Hematopoietic multipotent progenitor cell treated with erythropoietin and hydrocortisone succinate and interleukin-3 and kit ligand, for 8 days (in vitro differentiated cells): ENCODE results near the gene CNTN2.

Experiments
- DNase-seq: peaks from one replicate; pipeline ENCODE4 v3.0.0-alpha.2; 2015

CNTN2 gene

DNA sequence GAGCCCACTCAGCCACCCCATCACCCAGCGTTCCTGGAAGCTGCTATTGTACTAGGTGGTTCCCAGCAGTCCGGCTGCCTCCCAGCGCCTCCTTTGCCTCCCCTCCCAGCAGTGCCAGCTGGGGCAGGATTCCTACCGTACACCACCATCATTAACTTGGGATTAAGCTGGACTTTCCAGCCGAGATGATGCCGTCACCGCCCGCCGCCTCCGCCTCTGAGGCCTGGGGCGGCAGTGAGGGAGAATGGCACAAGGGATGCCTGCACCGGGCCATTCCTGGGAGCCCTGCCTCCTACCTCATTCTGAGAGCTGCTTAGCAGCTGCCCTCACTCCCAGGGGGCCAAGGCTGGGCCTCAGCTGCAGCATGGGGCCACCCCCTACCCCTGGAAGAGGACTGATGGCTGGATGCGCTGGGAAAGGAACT, 13.2 kb downstream of the CNTN2 start:
- no peak for DNase-seq

DNA sequence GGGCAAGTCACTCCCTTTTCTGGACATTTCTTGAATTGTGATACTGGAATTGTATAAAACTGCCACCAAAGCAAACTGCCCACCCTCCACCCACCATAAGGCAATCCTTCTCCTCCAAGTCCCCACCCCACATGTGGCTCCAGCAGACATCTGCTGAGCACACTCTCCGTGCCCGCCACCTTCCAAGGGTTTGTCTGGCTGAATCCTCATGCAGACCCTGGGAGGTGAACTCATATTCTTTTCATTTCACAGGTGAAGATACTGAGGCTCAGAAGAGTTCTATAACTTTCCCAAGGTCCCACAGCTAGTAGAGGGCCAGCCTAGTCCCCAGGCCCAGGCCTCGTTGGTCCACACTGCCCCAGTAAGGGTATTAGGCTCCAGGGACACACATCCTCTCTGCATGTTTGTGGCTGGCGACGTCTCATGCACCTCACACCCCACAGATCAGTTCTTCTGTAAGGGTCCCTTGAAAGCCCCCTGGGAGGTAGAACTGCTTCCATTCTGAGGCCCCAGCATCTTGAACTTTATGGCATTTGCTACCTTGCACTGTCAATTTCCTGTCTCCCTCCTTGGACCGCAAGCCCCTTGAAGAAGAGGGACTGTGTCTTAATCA, 14.1 kb downstream of the CNTN2 start:
- no peak for DNase-seq

DNA sequence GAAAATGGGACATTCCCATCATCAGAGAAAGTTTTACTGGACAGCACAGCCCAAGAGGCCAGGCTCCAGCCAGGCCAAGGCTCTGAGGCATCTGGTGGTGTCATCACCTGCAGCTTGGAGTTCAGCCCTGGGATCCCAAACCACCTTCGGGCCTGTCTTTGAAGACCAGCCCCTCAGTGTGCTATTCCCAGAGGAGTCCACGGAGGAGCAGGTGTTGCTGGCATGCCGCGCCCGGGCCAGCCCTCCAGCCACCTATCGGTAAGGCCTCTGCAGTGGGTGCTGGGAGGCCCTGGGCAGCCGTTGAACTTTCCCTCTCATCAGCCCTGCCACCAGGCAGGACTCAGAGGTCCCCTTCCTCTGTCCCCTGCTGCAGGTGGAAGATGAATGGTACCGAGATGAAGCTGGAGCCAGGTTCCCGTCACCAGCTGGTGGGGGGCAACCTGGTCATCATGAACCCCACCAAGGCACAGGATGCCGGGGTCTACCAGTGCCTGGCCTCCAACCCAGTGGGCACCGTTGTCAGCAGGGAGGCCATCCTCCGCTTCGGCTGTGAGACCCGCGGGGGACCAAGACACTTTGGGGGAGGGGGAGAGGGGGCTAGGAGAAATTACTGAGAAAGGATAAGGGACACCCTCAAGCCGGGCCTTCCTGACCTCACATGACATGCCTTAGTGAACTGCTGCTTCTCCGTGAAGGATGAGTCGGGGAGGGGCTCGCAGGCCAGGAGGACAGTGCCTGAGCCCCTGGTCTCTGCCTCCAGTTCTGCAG, 15.0 kb downstream of the CNTN2 start:
- no peak for DNase-seq

DNA sequence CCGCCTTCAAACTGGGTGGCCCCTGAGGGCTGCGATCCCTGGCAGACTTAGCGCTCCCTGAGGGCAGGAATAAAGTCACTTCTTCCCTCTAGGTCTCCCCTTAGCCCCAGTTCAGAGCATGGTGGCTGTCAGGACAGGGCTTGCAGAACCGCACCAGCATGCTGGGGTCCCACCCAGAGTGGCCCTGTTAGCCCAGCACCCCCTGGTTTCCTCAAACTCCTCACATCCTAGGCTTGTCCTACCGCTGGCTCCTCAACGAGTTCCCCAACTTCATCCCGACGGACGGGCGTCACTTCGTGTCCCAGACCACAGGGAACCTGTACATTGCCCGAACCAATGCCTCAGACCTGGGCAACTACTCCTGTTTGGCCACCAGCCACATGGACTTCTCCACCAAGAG, 15.8 kb downstream of the CNTN2 start:
- DNase-seq = no peak

DNA sequence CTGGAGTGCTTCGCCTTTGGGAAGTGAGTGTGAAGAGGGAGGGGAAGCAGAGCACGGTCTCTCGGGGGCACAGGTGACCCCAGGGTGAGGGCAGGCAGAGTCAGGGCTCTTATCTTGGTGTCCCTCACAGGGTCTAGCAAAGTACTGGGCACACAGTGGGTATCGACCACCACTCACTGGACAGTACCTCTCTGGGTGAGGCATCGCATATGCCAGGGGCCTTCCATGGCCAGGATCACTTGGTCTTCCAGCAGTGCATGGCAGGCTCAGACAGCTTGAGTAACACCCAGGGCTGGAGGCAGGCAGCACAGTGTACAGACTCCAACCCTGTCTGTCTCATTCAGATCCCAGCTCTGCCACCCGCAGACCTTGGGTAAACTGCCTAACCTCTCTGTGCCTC, 16.6 kb downstream of the CNTN2 start:
- no peak for DNase-seq

DNA sequence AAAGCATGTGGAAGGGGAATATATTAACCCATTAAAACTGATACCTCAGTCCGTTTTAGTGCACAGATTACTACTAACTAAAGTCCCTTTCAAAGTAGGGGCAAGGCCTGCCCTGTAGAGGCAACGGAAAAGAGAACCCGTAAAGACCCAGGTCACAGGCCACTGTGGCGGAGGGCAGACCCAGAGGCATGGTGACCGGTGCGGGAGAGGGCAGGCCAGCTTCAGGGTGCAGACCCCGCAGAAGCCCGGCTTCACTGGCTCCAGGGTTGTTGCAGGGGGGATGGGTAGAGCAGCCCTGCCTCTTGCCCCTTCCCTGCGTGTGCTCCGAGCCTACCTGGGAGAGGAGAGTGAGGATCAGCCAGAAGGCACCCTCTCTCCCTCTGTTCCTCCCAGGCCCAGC, 17.7 kb downstream of the CNTN2 start:
- no peak for DNase-seq

DNA sequence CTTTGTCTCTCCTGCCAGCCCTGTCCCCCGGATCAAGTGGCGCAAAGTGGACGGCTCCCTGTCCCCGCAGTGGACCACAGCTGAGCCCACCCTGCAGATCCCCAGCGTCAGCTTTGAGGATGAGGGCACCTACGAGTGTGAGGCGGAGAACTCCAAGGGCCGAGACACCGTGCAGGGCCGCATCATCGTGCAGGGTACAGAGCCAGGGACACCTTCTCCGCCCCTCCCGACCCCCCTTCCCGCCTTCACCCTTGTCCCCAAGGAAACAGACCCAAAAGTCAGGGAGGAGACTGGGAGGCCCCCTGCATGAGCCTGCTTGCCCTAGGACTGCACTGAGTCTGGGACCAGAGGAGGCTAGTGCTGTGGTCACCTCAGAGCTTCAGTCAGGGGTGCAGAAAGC, 18.2 kb downstream of the CNTN2 start:
- no peak for DNase-seq

DNA sequence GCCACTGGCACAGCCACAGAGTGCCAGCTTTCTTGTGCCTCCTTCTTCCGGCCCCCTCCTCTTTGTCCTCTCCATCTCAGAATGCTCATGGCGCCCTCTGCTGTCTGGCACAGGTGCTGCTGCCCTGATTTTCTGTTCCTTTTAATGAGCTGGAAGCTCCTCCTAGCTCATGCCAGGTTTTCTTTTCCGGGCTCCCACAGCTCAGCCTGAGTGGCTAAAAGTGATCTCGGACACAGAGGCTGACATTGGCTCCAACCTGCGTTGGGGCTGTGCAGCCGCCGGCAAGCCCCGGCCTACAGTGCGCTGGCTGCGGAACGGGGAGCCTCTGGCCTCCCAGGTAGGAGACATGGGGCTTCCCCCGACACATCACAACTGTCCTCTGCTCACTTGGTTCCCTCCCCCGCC, 18.7 kb downstream of the CNTN2 start:
- peak; percentile 71 for DNase-seq

DNA sequence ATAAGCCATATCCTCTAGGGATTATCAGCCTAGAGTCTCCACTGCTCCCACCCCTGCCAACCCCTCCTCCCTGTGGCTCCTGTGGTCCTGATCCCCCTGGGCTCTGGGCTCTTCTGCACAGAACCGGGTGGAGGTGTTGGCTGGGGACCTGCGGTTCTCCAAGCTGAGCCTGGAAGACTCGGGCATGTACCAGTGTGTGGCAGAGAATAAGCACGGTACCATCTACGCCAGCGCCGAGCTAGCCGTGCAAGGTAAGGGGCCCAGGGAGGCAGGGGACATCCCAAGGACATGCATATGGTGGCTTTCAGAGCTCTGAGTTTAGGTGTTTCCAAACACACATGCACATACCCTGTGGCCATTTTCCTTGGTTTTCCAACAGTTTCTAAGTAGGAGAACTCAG, 19.3 kb downstream of the CNTN2 start:
- no peak for DNase-seq

DNA sequence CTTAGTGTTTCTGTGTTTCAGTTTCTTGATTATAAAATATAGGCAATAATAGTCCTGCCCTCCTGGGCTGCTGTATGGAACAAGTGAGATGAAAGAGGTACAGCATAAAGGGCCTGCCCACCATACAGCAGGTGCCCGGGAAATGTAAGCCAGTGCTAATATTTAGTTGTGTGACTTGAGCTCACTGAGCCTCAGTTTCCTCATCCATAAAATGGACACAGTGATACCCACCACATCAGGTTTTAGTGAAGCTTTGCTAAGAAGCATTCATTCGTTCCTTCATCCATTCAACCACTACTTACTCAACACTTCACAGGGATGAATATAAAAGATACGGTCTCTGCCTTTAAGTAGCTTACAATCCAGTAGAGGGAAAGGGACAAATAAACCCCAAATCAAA, 19.9 kb downstream of the CNTN2 start:
- DNase-seq = no peak

DNA sequence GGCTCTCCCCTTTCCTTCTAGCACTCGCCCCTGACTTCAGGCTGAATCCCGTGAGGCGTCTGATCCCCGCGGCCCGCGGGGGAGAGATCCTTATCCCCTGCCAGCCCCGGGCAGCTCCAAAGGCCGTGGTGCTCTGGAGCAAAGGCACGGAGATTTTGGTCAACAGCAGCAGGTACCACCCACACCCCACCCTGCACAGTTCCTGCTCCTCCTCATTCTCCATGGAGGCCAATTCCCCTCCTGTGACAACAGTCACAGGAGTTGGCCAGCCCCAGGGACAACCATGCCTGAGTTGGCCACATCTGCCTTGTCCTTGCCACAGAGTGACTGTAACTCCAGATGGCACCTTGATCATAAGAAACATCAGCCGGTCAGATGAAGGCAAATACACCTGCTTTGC, 21.3 kb downstream of the CNTN2 start:
- no peak for DNase-seq

DNA sequence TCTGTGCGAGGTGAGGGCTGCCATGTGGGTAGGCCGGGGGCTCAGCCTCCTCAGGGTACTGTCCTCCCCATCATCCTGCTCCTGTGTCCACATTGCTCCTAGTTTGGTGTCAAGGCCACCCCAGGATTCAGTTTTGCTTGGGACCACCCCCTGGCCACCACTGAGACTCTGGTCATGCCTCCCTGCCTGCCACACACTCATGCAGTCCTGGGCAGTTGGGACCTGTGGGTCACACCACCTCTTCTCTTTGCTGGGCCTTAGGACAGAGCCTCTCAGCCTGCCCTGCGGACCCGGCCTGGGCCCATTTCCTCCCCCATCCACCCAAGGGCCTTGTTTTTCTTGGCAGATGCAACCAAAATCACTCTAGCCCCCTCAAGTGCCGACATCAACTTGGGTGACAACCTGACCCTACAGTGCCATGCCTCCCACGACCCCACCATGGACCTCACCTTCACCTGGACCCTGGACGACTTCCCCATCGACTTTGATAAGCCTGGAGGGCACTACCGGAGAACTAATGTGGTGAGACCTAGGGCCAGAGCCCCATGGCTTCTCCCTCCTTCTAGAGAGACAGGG, 21.8 kb downstream of the CNTN2 start:
- no peak for DNase-seq

DNA sequence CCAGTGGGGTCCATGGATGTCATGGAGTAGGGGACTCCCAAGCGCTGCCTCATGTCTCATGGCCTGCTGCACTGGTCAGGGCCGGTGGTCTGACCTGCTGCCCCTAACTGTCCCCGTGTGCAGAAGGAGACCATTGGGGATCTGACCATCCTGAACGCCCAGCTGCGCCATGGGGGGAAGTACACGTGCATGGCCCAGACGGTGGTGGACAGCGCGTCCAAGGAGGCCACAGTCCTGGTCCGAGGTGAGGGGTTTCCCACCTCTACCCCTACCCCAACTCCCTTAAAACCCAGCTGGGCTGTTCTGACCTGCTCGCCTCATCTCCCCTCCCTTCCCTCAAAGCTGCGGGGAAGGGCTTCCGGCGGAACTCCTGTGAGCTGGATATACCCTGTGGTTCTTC, 22.7 kb downstream of the CNTN2 start:
- no peak for DNase-seq

DNA sequence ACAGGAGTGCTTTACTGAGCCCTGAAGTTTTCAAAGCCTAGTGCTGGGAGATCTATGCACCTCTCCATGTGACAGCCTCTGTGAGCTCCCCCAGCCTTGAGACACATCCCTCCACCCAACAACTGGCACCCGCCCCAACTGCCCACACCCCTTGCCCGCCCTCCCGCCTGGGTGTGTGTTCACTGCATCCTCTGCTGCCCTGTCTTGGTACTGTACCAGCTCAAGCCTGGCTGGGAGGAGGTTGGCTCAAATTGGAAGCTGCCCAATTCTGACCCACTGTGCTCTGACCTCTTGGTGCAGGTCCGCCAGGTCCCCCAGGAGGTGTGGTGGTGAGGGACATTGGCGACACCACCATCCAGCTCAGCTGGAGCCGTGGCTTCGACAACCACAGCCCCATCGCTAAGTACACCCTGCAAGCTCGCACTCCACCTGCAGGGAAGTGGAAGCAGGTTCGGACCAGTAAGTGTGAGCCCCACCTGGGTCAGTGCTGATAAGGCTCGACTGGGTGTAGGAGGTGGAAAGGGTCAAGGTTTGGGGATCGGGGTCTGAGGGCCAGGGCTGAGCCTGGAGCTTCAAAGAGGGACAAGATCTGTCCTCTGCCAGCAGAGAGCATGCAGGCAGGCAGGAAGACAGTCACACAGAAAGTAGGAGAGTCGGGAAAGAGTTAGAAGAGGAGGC, 23.3 kb downstream of the CNTN2 start:
- peak; percentile 61 for DNase-seq

DNA sequence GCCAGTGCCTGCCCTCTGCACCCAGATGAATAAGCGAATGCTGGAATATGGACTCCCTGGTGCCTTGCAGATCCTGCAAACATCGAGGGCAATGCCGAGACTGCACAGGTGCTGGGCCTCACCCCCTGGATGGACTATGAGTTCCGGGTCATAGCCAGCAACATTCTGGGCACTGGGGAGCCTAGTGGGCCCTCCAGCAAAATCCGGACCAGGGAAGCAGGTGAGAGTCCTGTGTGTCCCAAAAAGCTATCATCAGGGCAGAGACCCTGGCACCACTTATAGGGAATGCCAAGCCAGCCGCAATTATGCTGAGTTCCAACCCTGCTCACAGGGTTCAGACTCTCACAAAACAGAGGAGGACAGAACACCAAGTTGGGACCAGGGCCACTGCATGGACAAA, 24.0 kb downstream of the CNTN2 start:
- no peak for DNase-seq

DNA sequence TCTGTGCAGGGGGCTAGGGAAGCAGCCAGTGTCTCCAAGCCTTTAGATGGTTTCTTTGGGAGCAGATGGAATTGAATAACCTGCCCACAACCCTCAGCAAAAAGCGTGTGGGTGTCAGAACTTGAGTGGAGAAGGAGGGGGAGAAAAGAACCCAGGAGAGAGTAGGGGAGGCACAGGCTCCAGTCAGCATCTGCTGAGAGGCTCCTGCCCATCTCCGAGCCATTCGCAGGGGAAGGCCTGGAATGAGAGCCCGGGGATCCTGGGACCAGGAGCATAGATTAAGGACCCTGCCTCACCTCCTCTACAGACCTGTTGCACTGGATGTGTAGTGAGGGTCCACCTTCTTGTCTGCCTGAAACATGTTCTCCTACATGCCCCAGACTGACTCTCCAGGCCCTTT, 25.0 kb downstream of the CNTN2 start:
- no peak for DNase-seq

DNA sequence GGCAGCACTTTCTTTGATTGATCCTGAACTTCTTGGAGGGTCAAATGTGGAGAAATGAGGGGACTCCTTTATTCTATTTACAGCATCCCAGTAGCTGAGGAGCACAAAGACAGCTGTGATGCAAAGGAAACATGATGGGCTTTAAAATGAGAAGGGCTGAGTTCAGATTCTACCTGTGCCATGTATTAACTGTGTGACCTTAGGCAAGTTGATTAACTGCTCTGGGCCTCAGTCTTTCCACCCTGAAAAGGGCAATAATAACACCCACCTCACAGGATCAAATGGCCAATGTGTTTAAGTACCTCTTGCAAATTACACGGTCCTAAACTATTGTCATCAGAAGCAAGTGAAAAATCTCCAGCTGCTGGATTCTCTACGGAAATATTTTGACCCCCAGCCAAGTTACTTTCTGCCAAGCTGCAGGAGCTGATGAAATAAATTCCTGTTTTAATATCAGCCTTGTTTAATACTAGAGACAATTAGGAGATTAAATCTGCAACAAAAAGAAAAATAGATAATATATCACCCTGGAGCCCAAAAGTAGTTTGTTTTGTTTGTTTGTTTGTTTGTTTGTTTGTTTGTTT, 25.5 kb downstream of the CNTN2 start:
- DNase-seq = no peak

DNA sequence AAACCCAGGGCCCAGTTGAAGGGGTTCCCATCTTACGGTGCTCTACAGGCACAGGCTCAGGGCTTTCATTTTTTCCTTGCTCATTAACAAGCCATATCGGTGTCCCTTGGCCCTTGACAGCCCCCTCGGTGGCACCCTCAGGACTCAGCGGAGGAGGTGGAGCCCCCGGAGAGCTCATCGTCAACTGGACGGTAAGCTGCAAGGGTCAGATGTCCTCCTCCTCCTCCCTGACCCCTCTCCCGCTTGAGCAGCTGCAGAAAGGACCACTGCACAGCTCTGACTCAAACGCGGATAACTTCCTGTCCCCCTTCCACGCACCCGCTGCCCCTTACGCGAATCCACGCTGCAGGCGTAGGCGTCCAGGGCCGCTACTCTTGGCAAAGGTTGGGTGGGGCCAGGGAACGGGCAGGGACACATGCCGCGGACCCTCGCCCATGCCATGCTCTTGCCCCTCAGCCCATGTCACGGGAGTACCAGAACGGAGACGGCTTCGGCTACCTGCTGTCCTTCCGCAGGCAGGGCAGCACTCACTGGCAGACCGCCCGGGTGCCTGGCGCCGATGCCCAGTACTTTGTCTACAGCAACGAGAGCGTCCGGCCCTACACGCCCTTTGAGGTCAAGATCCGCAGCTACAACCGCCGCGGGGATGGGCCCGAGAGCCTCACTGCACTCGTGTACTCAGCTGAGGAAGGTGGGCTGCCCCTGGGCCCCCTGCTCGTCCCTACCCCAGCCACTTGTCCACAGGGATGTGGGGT, 26.5 kb downstream of the CNTN2 start:
- no peak for DNase-seq

DNA sequence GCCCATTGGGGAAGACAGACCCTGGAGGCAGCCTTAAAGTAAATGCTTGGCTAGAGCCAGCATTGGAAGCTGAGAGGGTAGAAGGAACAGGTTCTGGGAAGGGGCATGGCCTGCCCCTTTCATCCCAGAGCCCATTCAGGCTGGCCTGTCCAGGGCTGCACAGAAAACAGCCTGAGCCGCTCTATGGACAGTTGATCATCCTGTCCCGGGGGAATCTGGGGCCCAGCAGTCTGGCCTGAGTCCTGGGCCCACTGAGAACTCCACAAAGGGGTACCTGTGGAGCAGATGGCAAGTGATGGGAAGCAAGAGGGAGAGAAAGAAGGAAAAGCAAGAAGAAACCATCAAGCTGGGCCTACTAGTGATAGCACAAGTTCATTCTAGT, 28.0 kb downstream of the CNTN2 start:
- no peak for DNase-seq

DNA sequence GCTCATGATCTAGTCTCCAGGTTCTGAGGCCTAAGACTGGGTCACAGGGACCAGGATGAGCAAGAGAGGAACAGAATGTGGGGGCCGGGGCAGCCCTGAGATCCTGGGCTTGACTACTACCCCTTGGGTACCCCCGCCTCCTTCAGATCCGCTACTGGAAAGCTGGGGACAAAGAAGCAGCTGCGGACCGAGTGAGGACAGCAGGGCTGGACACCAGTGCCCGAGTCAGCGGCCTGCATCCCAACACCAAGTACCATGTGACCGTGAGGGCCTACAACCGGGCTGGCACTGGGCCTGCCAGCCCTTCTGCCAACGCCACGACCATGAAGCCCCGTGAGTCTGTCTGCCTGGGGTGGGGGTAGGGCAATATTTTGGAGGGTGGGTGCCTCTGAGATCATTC, 28.8 kb downstream of the CNTN2 start:
- DNase-seq = no peak

DNA sequence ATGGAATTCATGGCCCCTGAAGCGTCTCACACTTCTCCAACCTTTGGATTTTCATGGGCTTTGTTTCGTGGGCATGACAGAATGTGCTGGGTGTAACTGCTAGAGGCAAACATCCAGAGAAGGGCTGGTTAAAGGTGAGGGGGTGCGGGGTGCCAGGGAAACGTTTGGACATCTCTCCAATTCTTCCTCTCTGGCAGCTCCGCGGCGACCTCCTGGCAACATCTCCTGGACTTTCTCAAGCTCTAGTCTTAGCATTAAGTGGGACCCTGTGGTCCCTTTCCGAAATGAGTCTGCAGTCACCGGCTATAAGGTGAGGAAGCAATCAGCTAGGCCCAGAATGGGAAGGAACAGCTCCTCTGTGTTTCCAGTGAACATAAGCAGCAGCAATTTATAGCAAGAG, 29.3 kb downstream of the CNTN2 start:
- no peak for DNase-seq

DNA sequence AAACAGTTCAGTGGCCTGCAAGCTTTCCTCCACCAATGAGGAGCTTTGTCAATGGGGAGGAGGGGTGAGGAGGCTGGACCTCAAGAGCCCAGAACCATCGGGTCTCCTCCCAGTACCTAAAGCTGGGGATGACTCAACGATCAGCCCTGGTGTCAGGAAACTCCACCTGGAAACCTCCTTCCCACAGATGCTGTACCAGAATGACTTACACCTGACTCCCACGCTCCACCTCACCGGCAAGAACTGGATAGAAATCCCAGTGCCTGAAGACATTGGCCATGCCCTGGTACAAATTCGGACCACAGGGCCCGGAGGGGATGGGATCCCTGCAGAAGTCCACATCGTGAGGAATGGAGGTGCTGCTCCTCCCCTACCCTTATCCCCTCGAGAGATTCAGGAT, 29.9 kb downstream of the CNTN2 start:
- no peak for DNase-seq

DNA sequence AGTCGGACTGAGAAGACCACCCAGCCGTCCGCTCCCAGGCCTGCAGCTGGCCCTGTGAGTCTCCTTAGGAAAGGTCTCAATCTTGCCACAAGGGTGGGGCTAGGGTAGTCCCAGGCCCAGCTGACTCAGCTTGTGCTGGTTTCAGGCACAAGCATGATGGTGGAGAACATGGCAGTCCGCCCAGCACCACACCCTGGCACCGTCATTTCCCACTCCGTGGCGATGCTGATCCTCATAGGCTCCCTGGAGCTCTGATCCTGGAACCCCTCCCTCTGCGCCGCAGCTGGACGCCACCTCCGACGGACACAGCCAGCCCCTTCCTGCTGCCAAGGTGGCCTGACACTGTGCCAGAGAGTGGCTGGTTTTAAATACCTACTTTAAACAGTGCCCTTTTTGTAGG, 30.5 kb downstream of the CNTN2 start:
- DNase-seq = peak; percentile 20
